HG02759 (cell line): ENCODE results near the gene AMN.

Experiments
- ATAC-seq: cut with Tn5 transposase; IDR thresholded peaks from one replicate; pipeline ENCODE4 v1.9.1; 2021; ENCODE audit warnings: mild to moderate bottlenecking, moderate library complexity; ENCODE audit not compliant: unreplicated experiment

The AMN gene

DNA sequence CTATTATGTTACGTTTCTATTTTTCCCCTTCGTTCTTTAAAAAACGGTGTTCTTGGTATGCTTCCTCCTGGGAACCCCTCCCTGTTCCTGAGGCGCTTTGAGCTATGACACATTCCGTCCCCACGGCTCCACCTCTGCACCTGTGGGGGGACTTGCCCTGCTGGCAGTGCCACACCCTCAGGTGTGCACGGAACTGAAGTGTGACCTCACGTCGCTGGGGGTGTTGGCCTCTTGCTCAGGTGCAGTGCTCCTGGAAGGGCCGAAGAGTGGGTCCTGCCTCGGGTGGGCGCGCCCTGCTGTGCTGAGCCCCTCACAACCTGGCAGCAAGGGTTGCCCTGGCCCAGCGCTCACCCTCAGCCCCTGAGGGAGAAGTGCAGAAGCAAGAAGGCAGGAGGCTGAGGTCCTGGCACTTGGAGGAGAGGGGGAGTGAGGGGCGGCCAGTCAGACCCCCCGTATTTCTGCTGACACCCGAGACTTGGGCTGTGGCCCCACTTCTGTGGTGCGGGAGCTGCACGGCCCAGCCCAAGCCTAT, 4.9 kb downstream of the AMN start:
- ATAC-seq: no peak

DNA sequence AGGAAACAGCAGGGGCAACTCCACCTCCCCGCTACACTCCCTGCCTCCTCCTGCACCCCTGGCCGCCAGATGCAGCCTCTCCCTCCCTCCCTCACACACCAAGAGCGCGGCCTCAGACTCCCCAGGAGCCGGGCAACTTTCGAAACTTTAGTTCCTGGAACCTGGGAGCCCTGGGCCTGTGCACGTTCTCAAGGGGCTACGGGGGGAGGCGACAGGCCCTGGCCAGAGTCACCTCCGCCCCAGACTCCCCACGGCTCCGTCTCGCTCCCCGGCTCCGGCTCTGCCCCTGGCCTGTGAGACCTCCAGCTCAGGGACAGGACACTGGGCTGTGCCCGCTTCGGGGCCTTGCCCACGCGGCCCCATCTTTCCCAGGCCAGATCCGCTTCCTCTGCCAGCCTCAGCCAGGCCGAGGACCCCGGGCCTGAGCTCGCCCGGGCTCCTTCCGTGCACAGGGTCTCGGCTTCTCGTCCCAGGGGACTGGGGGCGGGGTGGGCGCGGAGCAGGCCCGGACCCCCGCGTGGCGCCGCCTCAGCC, 5.5 kb downstream of the AMN start:
- peak; percentile 11 for ATAC-seq

DNA sequence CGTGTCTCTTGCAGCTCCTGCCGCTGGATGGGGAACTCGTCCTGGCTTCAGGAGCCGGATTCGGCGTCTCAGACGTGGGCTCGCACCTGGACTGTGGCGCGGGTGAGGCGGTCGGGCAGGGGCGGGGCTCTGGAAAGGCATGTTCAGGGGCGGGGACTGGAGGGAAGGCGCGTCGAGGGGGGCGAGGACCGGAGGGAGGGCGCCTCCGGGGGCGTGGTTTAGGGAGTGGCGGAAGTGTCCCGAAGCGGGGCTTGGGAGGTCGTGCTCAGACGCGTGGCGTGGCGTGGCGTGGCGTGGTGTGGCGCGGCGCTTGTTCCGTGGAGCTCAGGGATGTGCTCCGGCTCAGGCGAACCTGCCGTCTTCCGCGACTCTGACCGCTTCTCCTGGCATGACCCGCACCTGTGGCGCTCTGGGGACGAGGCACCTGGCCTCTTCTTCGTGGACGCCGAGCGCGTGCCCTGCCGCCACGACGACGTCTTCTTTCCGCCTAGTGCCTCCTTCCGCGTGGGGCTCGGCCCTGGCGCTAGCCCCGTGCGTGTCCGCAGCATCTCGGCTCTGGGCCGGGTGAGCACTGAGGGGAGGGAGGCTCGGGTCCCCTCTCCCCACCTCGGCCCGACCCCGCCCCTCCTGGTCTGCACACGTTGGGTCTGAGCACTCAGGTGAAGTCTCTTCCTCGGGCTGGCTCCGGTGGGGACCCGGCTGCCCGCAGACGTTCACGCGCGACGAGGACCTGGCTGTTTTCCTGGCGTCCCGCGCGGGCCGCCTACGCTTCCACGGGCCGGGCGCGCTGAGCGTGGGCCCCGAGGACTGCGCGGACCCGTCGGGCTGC, 6.2 kb downstream of the AMN start:
- peak; percentile 68 for ATAC-seq

DNA sequence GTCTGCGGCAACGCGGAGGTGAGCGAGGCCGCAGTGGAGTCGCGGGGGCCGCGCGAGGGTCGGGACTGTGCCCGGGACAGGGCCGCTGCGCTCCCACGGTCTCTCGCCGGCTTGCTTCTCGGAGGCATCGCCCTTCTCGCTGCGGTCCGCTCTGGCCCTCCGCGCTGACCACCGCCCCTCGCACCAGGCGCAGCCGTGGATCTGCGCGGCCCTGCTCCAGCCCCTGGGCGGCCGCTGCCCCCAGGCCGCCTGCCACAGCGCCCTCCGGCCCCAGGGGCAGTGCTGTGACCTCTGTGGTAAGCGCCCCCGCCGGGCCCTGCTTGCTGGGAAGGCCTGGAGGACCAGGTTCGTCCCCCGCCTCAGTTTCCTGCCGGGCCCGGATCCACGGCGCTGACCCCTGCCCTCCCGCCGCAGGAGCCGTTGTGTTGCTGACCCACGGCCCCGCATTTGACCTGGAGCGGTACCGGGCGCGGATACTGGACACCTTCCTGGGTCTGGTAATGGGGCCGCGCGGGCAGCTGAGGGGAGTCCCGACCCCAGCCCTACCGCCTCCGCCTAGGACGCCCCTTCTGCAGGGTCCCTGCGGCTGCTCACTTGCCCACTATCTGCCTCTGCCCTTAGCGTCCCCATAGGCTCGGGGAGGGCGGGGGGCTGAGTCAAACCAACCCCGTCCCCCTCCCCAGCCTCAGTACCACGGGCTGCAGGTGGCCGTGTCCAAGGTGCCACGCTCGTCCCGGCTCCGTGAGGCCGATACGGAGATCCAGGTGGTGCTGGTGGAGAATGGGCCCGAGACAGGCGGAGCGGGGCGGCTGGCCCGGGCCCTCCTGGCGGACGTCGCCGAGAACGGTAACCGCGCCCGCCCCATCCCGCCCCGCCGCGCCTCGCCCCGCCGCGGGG, 7.0 kb downstream of the AMN start:
- no peak for ATAC-seq

DNA sequence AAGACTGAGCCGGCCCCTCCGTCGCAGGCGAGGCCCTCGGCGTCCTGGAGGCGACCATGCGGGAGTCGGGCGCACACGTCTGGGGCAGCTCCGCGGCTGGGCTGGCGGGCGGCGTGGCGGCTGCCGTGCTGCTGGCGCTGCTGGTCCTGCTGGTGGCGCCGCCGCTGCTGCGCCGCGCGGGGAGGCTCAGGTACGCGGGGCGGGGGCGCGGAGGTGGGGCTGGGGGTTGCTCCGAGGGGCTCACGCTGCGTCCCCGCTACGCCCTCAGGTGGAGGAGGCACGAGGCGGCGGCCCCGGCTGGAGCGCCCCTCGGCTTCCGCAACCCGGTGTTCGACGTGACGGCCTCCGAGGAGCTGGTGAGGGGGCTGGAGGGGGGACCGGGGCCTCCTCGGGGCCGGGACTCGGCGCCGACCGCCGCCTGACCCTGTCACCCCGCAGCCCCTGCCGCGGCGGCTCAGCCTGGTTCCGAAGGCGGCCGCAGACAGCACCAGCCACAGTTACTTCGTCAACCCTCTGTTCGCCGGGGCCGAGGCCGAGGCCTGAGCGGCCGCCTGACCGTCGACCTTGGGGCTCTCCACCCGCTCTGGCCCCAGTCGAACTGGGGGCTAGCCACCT, 7.8 kb downstream of the AMN start:
- ATAC-seq: no peak

DNA sequence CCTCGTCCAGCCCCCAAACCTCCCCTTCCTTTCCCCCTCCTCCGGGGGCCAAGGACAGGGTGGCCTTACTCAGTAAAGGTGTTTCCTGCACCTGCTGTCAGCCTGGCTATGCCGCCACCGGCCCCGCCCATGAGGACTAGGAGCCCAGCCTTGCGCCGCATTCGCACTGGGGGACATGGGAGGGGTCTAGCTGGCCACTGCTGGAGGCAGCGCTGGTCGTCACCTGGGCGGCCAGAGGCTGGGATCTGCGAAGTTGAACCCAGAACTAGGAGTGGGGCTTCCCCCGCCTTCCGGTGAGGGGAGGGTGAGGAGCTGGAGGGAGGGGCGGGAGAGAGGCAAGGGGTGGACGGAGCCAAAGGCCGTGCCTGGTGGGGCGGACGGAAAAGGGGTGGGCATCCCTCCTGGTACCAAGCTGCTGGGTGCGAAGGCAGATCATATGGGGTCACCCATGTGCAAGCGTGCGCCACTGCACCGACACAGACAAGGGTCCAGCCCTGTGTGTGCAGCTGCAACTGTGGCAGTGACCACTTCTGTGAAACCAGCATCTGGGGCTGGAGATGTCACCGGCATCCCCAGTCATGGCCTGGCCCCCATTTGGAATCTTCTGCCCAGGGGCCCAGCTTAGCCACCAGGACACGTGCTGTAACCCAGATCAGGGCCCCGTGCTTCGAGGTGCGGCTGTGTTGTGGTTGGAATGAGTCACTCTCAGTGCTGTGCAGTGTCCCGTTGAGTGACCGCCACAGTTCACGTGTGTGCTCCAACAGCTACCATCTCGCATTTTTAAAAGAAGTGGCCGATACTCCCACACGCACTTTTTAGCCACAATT, 8.5 kb downstream of the AMN start:
- no peak for ATAC-seq

DNA sequence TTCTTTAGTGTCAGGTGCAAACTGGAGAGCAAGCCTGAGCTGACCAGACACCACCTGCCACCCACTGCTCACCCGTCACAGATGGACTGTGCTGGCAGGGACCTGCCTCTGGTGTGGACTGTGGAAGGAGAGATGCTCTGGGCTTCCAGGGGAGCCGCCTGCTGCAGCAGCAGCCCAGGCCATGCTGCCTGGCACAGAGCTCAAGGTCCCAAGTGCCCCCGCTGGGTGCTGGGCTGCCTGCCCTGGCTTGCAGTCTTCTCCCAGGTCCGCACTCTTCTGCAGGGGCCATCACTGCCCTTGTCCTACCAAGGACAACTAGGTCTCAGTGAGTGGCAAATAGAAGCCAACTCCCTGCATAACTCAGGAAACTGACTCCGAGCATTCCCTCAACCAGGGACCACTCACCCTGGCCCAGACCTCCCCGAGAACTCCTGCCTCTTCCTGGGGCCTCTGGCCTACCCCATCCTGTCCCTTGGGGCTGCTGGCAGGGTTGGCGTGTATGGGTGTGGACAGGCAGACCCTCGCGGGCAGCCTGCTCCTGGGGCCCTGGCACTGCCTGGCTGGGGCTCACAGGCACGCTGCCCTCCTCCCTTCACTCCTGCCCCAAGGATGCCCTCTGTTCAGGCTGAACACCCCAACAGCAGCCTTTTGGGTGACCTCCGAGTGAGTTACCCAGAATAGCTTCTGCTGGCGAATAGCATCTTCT, 9.3 kb downstream of the AMN start:
- ATAC-seq: no peak

DNA sequence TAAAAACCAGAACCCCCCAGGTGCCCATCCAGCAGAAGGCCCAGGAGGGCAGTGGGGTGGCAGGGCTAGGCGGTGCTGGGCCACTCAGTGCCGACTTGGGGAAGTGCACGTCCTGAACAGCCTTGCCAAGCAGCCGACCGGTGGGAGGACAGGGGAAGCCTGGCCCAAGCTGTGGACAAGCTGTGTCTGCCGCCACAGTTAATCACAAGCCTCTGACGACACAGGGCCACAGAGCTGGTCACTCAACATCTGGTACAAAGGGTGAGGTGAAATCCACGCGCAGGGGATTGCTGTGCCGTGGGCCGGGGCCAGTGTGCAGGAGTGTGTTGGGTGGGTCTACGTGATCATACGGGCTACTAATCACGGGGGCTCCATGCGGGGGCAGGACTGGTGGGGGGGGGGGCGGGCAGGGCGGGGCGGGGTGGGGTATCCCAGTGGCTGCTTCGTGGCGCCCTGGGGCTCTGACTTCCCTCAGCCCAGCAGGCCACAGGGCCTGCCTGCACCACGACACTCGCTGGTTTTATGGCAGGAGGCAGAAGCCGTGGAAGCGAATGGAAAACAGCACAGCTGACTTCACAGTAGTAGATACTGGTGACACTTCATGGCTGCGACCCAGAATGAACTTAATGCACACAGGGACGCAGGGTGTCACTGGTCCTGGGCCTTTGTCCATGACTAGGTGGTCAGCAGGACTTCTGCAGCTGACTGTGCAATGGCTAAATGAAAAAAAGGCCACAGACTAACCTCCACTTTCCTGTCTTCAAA, 10.2 kb downstream of the AMN start:
- no peak for ATAC-seq

DNA sequence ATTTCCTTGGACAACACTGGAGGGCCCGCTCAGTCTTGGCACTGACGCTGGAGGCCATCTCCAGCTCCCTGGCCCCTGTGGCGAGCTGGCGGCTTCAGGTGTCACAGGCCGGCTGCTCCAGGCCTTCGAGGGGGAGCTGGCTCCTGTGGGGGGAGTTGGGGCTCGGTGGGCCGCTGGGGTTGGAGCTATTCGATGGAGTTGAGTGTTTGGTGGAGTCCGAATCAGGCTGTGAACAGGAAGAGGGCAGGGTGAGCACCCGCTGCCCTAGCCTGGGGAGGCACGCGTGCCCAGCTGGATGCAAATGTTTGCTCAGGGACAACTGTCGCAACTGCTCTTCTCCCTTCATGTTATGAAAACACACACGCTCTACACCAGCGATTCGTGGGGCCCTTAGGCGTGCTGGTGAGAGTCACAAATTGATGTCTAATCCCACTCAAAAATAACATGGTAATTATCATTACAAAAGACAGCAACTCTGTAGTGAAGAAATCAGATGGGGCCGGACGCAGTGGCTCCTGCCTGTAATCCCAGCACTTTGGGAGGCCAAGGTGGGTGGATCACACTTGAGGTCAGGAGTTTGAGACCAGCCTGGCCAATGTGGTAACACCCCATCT, 11.3 kb downstream of the AMN start:
- ATAC-seq: no peak

DNA sequence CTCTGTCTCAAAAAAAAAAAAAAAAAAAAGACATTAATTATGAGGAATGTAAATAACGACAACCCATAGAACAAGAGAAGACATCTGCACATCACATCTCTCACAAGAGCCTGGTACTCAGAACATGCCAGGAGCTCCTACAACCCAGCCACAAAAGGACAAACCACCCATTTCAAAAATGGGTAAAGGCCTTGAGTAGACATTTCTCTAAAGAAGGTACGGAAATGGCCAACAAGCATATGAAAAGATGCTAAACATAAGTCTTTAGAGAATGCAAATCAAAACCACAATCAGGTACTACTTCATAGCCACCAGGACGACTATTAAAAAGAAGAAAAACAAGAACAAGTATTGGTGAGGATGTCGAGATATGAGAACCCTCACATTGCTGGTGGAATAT, 13.3 kb downstream of the AMN start:
- ATAC-seq: no peak

DNA sequence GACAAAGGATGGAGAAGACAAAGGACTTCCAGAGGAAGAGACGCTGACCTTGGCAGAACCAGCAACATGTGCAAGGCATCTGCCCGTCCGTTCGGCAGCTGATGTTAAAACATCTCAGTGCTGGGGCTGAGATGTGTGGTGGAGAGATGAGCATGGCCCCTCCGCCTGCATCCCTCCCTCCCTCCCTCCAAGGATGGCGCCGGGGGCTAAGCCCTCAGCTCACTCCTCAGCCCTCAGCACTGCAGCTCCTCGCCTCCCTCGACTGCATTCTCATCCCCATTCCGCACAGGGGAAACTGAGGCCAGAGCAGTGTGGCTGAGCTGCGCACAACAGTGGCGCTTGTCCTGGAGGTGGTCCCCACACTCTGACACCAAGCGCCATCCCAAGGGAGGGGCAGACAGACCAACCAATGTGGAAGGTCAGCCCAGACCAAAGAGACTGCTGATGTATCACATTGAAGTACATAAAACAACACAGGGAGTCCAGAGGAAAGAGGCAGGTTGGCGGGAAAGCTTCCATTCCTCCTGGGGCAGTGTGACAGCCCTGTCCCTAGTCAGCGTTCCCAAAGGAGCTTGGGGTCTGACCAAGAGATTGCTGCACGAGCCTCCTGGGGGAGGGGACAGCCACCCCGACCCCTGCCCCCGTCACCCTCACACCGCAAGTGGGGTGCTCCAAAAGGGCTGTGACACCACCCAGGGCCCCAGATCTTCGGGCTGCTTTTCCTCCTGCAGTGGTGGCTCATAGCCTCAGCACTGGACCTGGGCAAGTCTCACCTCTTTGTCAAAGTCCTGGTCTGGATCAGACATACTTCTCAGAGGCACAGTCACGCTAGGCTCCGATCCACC, 15.1 kb downstream of the AMN start:
- no peak for ATAC-seq

DNA sequence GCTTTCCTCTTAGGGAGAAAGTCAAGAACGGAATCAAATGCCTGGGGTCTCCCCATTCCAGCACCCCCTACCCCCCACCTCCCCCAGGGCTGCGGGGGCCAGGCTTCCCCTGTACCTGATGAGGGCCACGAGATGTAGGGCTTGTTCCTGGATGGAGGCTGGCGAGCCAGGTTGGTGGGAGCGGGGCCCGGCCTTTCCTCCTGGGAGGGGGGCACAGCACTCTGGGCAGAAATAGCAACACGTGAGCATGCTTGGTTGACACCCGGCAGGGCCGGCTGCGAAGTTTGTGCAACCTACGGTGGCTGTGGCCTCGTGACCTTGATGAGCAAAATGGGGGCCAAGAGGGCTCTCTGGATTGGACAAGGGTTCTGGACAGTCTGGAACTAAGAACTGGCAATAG, 15.7 kb downstream of the AMN start:
- ATAC-seq: no peak

DNA sequence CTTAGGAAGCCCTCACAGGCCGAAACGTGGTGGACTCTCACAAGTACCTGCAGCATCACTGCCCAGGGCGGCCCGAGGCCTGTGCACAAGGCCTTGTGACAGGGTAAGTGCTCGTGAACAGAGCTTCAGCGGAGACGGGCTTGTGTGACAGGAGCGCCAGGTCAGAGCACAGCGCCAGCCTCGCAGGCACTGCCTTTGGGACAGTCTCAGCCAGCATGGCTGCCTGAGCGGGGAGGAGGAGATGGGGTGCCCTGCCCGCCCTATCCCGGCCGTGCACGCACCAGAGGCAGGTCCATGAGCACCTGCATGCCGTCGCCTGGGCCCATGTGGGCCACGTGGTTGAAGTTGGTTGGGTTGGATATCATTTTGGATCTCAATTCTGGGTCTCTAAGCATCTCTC, 16.9 kb downstream of the AMN start:
- ATAC-seq: no peak

DNA sequence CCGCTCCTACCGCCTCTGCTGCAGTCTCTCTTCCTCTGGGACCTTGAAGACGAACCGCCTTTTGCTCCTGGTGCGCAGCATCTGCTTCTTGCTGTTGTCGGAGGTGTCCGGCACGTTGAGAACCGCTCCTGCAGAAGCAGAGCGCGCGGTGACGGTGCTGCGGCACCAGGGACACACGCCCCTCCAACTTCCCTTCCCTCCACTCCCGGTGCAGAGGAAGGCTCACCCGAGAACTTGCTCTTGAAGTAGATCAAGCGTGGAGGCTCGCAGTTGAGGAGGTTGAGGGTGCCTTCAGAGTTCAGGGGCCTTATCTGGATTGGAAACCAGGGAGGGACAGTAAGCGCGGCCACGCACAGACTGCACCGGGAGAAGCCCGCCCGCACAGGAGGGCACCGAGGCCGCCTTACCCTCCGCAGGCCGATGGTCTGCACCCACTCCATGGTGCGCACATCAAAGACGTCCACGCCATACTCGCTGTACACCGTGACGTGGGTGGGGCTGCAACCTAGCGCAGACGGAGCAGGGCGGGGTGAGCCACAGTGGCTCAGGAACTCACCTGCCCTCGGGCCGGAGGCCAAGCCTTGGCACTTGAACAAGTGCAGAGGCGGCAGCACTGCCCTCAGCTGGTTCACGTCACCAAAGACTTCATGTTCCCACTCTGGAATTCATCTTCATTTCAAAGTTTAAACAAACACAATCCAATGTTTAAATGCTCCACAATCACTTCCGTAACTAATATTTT, 17.5 kb downstream of the AMN start:
- no peak for ATAC-seq

DNA sequence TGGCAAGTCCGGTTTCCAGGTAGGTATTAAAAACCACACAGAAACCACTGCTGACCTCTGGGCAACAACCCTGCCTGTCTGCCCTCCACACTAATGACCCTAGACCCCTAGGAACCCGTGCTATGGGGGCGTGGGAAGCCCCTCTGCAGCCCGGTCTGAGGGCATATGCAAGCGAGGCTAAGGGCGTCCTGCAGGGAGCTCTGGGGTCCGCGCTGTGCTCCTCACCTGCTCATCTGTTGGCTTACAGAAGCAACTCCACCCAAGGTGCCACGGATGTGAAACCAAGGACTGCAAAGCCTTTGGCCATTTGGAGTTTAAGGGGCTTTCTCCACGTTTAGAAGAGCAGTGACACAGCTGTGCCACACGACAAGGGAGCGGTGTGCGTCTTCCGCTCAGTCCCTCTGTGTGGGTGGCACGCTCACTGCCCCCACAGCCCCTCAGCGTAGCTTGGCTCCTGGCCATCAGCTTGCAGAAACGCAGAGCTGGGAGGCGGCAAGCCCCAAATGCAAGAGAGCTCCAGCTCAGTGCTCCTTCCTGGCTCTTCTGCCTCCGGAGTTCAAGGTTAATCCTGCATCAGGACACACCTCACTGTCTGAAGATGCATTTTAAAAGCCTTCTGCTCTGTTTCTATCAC, 18.4 kb downstream of the AMN start:
- no peak for ATAC-seq

DNA sequence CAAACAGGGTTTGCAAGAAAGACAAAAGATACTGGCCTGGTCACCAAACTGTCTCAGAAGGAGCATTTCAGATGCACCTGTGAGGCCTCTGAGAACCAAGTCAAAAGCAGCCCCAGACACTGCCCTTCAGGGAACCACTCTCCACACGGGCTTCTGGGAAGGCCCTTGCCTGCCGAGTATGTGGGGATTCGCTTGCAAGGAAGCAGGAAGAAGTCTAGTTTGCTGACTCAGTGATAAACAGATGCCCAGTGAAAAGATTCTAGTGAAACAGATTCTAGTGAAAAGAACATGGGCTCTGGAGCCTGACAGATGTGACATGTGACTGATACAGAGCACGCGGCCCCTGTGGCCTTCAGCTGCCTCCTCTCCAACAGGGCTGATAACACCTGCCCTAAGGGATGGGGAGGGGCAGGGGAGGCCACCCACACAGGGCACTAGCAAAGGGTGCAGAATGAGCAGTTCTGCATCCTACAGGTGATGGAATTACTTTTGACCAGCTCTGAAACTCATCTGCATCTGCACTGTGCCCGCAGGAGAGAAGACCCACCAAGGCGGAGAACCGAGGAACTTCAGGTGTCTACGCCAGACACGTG, 19.1 kb downstream of the AMN start:
- ATAC-seq: no peak
